SK-N-SH treated with all-trans-retinoic acid at 6 μM for 48 hours (cell line): ENCODE results near the gene BCO2.

ENCODE experiments used
- ATAC-seq: fragments of 200-7000 bp; cut with Tn5 transposase; 3 replicates; pipeline ENCODE4 v1.9.1; 2020; ENCODE audit warnings: mild to moderate bottlenecking, moderate library complexity
- ARNTL ChIP-seq: fragments of 450-650 bp; formaldehyde crosslinking; IDR thresholded peaks from 2 replicates; pipeline ENCODE4 v1.5.0; 2020; ENCODE audit warnings: low read depth, mild to moderate bottlenecking, moderate library complexity, borderline replicate concordance
- BACH2 ChIP-seq: fragments of 250-450 bp; sonication (Bioruptor Pico); IDR thresholded peaks from 2 replicates; pipeline ENCODE4 v1.9.0; 2021; ENCODE audit warnings: mild to moderate bottlenecking, borderline replicate concordance
- CREB5 ChIP-seq: fragments of 250-450 bp; sonication (Bioruptor Pico); IDR thresholded peaks from 2 replicates; pipeline ENCODE4 v1.5.1; 2020; ENCODE audit warnings: low read depth, mild to moderate bottlenecking, moderate library complexity
- CSDC2 ChIP-seq: fragments of 250-450 bp; sonication (Bioruptor Pico); IDR thresholded peaks from 2 replicates; pipeline ENCODE4 v1.5.0; 2020; ENCODE audit warnings: mild to moderate bottlenecking, moderate library complexity
- ESRRG ChIP-seq: fragments of 250-450 bp; sonication (Bioruptor Pico); IDR thresholded peaks from 2 replicates; pipeline ENCODE4 v1.6.1; 2021; ENCODE audit warnings: mild to moderate bottlenecking
- ISL1 ChIP-seq: fragments of 250-450 bp; sonication (Bioruptor Pico); IDR thresholded peaks from 2 replicates; pipeline ENCODE4 v2.1.2; 2022; ENCODE audit warnings: mild to moderate bottlenecking, moderate library complexity
- OSR1 ChIP-seq: fragments of 250-450 bp; sonication (Bioruptor Pico); IDR thresholded peaks from 2 replicates; pipeline ENCODE4 v1.8.0; 2022; ENCODE audit warnings: moderate library complexity, mild to moderate bottlenecking, inconsistent platforms
- PPARA ChIP-seq: fragments of 250-450 bp; sonication (Bioruptor Pico); IDR thresholded peaks from 2 replicates; pipeline ENCODE4 v1.5.0; 2020; ENCODE audit warnings: mild to moderate bottlenecking, borderline replicate concordance
- RARB ChIP-seq: fragments of 250-450 bp; sonication (Bioruptor Pico); IDR thresholded peaks from 2 replicates; pipeline ENCODE4 v1.8.0; 2021; ENCODE audit warnings: mild to moderate bottlenecking, moderate library complexity
- TCF4 ChIP-seq: fragments of 250-450 bp; sonication (Bioruptor Pico); IDR thresholded peaks from 2 replicates; pipeline ENCODE4 v1.8.0; 2021; ENCODE audit warnings: mild to moderate bottlenecking, moderate library complexity, borderline replicate concordance
- TOX ChIP-seq: fragments of 250-450 bp; sonication (Bioruptor Pico); IDR thresholded peaks from 2 replicates; pipeline ENCODE4 v1.8.0; 2021; ENCODE audit warnings: mild to moderate bottlenecking, moderate library complexity, borderline replicate concordance
- ZC3H10 ChIP-seq: fragments of 250-450 bp; sonication (Bioruptor Pico); IDR thresholded peaks from 2 replicates; pipeline ENCODE4 v1.5.1; 2021; ENCODE audit warnings: mild to moderate bottlenecking, moderate library complexity
- ZFP3 ChIP-seq: fragments of 250-450 bp; sonication (Bioruptor Pico); IDR thresholded peaks from 2 replicates; pipeline ENCODE4 v1.5.0; 2020; ENCODE audit warnings: mild to moderate bottlenecking, moderate library complexity
- ZFP30 ChIP-seq: fragments of 450-650 bp; formaldehyde crosslinking; IDR thresholded peaks from 2 replicates; pipeline ENCODE4 v1.5.0; 2022; ENCODE audit warnings: mild to moderate bottlenecking, moderate library complexity
- ZNF565 ChIP-seq: fragments of 450-650 bp; formaldehyde crosslinking; conservative IDR thresholded peaks from 2 replicates; pipeline ENCODE4 v1.5.0; 2020; ENCODE audit warnings: low read depth, mild to moderate bottlenecking, moderate library complexity
- ZNF70 ChIP-seq: fragments of 450-650 bp; formaldehyde crosslinking; IDR thresholded peaks from 2 replicates; pipeline ENCODE4 v1.5.0; 2020; ENCODE audit warnings: mild to moderate bottlenecking, moderate library complexity
- ZNF8 ChIP-seq: fragments of 450-650 bp; formaldehyde crosslinking; IDR thresholded peaks from 2 replicates; pipeline ENCODE4 v1.5.0; 2020; ENCODE audit warnings: mild to moderate bottlenecking, moderate library complexity
- TF ChIP-seq, protein P1 (sequence below): fragments of 250-450 bp; sonication (Bioruptor Pico); IDR thresholded peaks from 2 replicates; pipeline ENCODE4 v1.8.0; 2020; ENCODE audit warnings: mild to moderate bottlenecking, moderate library complexity, borderline replicate concordance
- TF ChIP-seq, protein P2 (sequence below): fragments of 250-450 bp; sonication (Bioruptor Pico); IDR thresholded peaks from 2 replicates; pipeline ENCODE4 v1.5.0; 2020; ENCODE audit warnings: mild to moderate bottlenecking, moderate library complexity
- TF ChIP-seq, protein P3 (sequence below): fragments of 250-450 bp; sonication (Bioruptor Pico); IDR thresholded peaks from 2 replicates; pipeline ENCODE4 v1.8.0; 2021; ENCODE audit warnings: low read depth, mild to moderate bottlenecking, moderate library complexity, borderline replicate concordance

The BCO2 gene

DNA sequence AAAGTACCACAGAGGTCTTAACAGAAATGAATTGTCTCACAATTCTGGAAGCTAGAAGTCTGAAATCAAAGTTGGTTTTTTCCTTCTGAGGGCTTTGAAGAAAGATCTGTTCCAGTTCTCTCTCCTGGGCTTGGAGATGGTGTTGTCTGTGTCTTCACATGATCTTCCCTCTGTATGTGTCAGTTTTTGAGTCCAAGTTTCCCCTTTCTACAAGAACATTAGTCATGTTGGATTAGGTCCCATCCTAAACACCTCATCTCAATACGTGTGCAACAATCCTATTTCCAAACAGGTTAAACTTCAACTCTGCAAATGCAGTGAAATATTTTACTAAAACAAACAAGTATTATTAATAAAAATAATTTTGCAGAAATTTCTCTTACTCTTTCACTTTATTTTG lies 47.8 kb downstream of the BCO2 start:
- ATAC-seq = no peak

DNA sequence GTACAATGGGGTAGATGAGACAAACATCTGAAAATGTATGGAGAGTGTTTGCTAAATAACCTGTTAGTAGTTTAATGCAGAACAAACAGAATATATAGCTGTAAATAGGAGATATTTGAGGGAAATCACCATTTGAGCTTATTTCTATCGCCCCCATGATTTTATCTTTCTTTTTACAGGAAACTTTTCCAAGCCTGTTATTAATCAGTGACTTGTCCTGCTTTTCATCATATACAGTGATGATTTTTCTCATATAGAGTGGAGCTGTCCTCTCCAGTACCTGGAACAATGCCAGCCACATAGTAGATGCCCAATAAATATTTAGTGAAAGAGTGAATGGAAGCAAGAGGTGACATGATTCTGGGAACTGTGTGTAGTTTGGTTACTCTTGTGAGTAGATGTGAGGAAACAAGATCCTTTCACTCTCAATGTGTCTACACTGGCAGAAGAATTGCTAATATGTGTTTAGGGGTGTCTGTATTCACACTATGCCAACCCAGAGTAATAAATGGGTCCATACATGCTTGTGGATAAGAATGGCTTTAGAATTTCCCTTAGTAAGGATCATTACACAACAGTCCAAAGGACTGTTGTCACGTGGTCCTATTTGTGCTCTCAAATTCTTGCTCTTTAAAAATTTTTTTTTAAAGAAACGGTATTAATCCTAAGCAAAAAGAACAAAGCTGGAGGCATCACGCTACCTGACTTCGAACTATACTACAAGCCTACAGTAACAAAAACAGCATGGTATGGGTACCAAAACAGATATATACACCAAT lies 48.6 kb downstream of the BCO2 start:
- no peak for ATAC-seq
- TF ChIP-seq BACH2 (CRISPR knock-in tag) = no peak
- no peak for TF ChIP-seq ESRRG (CRISPR knock-in tag)
- no peak for TF ChIP-seq RARB (CRISPR knock-in tag)
- no peak for TF ChIP-seq ZFP3 (CRISPR knock-in tag)
- no peak for TF ChIP-seq CREB5
- no peak for TF ChIP-seq TOX (CRISPR knock-in tag)
- peak; percentile 25; the same call in 1 of the 2 replicates for TF ChIP-seq ISL1
- TF ChIP-seq ZNF70 (CRISPR knock-in tag) = no peak
- TF ChIP-seq, protein P1, sequence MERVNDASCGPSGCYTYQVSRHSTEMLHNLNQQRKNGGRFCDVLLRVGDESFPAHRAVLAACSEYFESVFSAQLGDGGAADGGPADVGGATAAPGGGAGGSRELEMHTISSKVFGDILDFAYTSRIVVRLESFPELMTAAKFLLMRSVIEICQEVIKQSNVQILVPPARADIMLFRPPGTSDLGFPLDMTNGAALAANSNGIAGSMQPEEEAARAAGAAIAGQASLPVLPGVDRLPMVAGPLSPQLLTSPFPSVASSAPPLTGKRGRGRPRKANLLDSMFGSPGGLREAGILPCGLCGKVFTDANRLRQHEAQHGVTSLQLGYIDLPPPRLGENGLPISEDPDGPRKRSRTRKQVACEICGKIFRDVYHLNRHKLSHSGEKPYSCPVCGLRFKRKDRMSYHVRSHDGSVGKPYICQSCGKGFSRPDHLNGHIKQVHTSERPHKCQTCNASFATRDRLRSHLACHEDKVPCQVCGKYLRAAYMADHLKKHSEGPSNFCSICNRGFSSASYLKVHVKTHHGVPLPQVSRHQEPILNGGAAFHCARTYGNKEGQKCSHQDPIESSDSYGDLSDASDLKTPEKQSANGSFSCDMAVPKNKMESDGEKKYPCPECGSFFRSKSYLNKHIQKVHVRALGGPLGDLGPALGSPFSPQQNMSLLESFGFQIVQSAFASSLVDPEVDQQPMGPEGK (CRISPR knock-in tag) = no peak
- no peak for TF ChIP-seq ZNF8 (CRISPR knock-in tag)
- TF ChIP-seq TCF4 (CRISPR knock-in tag) = peak; percentile 65; the same call in 1 of the 2 replicates
- TF ChIP-seq, protein P2, sequence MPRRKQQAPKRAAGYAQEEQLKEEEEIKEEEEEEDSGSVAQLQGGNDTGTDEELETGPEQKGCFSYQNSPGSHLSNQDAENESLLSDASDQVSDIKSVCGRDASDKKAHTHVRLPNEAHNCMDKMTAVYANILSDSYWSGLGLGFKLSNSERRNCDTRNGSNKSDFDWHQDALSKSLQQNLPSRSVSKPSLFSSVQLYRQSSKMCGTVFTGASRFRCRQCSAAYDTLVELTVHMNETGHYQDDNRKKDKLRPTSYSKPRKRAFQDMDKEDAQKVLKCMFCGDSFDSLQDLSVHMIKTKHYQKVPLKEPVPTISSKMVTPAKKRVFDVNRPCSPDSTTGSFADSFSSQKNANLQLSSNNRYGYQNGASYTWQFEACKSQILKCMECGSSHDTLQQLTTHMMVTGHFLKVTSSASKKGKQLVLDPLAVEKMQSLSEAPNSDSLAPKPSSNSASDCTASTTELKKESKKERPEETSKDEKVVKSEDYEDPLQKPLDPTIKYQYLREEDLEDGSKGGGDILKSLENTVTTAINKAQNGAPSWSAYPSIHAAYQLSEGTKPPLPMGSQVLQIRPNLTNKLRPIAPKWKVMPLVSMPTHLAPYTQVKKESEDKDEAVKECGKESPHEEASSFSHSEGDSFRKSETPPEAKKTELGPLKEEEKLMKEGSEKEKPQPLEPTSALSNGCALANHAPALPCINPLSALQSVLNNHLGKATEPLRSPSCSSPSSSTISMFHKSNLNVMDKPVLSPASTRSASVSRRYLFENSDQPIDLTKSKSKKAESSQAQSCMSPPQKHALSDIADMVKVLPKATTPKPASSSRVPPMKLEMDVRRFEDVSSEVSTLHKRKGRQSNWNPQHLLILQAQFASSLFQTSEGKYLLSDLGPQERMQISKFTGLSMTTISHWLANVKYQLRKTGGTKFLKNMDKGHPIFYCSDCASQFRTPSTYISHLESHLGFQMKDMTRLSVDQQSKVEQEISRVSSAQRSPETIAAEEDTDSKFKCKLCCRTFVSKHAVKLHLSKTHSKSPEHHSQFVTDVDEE (CRISPR knock-in tag) = no peak
- TF ChIP-seq, protein P3, sequence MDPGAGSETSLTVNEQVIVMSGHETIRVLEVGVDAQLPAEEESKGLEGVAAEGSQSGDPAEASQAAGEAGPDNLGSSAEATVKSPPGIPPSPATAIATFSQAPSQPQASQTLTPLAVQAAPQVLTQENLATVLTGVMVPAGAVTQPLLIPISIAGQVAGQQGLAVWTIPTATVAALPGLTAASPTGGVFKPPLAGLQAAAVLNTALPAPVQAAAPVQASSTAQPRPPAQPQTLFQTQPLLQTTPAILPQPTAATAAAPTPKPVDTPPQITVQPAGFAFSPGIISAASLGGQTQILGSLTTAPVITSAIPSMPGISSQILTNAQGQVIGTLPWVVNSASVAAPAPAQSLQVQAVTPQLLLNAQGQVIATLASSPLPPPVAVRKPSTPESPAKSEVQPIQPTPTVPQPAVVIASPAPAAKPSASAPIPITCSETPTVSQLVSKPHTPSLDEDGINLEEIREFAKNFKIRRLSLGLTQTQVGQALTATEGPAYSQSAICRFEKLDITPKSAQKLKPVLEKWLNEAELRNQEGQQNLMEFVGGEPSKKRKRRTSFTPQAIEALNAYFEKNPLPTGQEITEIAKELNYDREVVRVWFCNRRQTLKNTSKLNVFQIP = no peak
- no peak for TF ChIP-seq ARNTL (CRISPR knock-in tag)
- no peak for TF ChIP-seq ZC3H10
- no peak for TF ChIP-seq OSR1

More for the DNA sequence above, 47.8 kb downstream of the BCO2 start:
- TF ChIP-seq TOX (CRISPR knock-in tag) (no peak), ARNTL (CRISPR knock-in tag) (no peak), BACH2 (CRISPR knock-in tag) (no peak)

GRCh38 chr11:112225753-112226061 lies 50.4 kb downstream of the BCO2 start:
- ATAC-seq = no peak
- TF ChIP-seq TCF4 (CRISPR knock-in tag) (no peak), ARNTL (CRISPR knock-in tag) (no peak), TOX (CRISPR knock-in tag) (no peak), ZC3H10 (no peak), PPARA (no peak), OSR1 (no peak), ZFP30 (CRISPR knock-in tag) (no peak), ZNF565 (CRISPR knock-in tag) (no peak), CSDC2 (no peak), ESRRG (CRISPR knock-in tag) (no peak), BACH2 (CRISPR knock-in tag) (no peak), CREB5 (no peak)
